HepG2 (cell line): Measurements from ENCODE around the gene IQCE. TPM values are rescaled to one million over a fixed set of nuclear protein-coding genes. Genes with fewer than 3 reads are reported as not detected.
A peak's percentile ranks its signal among the peaks of the same experiment; 100 is the strongest.

Experiments
- BRD4 ChIP-seq: sonication (generic); formaldehyde crosslinking; IDR thresholded peaks from 2 replicates; pipeline ENCODE4 v1.4.0; 2020; ENCODE audit warnings: missing genetic modification reagents
- DNMT1 ChIP-seq: sonication (generic); formaldehyde crosslinking; IDR thresholded peaks from 2 replicates; pipeline ENCODE4 v1.5.1; 2020; ENCODE audit warnings: mild to moderate bottlenecking, missing genetic modification reagents
- HNF4G ChIP-seq, 2 experiments: sonication (generic) in 1 of 2; formaldehyde crosslinking in 1 of 2; IDR thresholded peaks; 2 replicates each; pipeline versions ENCODE4 v1.4.0 to v1.6.1; 2011 to 2020; ENCODE audit warnings: borderline replicate concordance in 2 of 2, low read depth in 2 of 2, mild to moderate bottlenecking in 2 of 2, low read length in 1 of 2, missing genetic modification reagents in 1 of 2, moderate library complexity in 1 of 2
- HNRNPLL ChIP-seq: fragments of 200-400 bp; formaldehyde crosslinking; IDR thresholded peaks from 2 replicates; pipeline ENCODE4 v1.6.1; 2017; ENCODE audit warnings: mild to moderate bottlenecking, low read depth, low read length; ENCODE audit not compliant: poor library complexity, severe bottlenecking
- MTA1 ChIP-seq: sonication (generic); formaldehyde crosslinking; IDR thresholded peaks from 2 replicates; pipeline ENCODE4 v1.4.0; 2020; ENCODE audit warnings: missing genetic modification reagents, mild to moderate bottlenecking, borderline replicate concordance
- MXI1 ChIP-seq: IDR thresholded peaks from 3 replicates; pipeline ENCODE4 v1.6.1; 2012; ENCODE audit warnings: low read depth, low read length, inconsistent platforms, borderline replicate concordance
- MYC ChIP-seq: sonication (generic); formaldehyde crosslinking; IDR thresholded peaks from 2 replicates; pipeline ENCODE4 v1.9.0; 2021; ENCODE audit warnings: missing genetic modification reagents, borderline replicate concordance
- NFYC ChIP-seq: IDR thresholded peaks from 2 replicates; pipeline ENCODE4 v1.6.1; 2016; ENCODE audit warnings: missing genetic modification reagents, missing compliant biosample characterization
- POLR2G ChIP-seq: fragments of 200-400 bp; formaldehyde crosslinking; IDR thresholded peaks from 2 replicates; pipeline ENCODE4 v1.6.1; 2018; ENCODE audit warnings: mild to moderate bottlenecking, low read depth, low read length, moderate library complexity
- SAP130 ChIP-seq: IDR thresholded peaks from 2 replicates; pipeline ENCODE4 v1.6.1; 2016; ENCODE audit warnings: low read depth
- SIN3A ChIP-seq: IDR thresholded peaks from 2 replicates; pipeline ENCODE4 v1.6.1; 2011; ENCODE audit warnings: low read depth, mild to moderate bottlenecking, control low read depth, low read length, borderline replicate concordance
- SMYD3 ChIP-seq: sonication (generic); formaldehyde crosslinking; IDR thresholded peaks from 2 replicates; pipeline ENCODE4 v1.8.1; 2023; ENCODE audit warnings: mild to moderate bottlenecking, missing genetic modification reagents
- TCF7L2 ChIP-seq: IDR thresholded peaks from 2 replicates; pipeline ENCODE4 v1.6.1; 2011; ENCODE audit warnings: mild to moderate bottlenecking, low read depth, low read length, moderate library complexity
- YEATS4 ChIP-seq: sonication (generic); formaldehyde crosslinking; IDR thresholded peaks from 2 replicates; pipeline ENCODE4 v1.4.0; 2020; ENCODE audit warnings: missing genetic modification reagents, borderline replicate concordance
- YY1 ChIP-seq: IDR thresholded peaks from 2 replicates; pipeline ENCODE4 v1.6.1; 2011; ENCODE audit warnings: low read length, low read depth, moderate library complexity, mild to moderate bottlenecking; ENCODE audit not compliant: insufficient read depth, insufficient replicate concordance
- ZMAT3 ChIP-seq: sonication (generic); formaldehyde crosslinking; conservative IDR thresholded peaks from 2 replicates; pipeline ENCODE4 v1.7.0; 2021; ENCODE audit warnings: missing genetic modification reagents
- polyA plus RNA-seq, 8 experiments: library from polyadenylated mRNA; depleted of rRNA in 3 of 8; stranded (reverse) in 7 of 8; unstranded in 1 of 8; fragments of >200 nt; fragmentation: Illumina TruSeq in 4 of 8; extraction: Trizol in 4 of 8; gene quantifications; 2 replicates each; pipeline versions ENCODE4 v1.2.1 to v1.2.3, GENCODE V29; 2011 to 2016; ENCODE audit warnings: low read depth in 4 of 8, missing spikeins in 1 of 8, mixed read lengths in 1 of 8; ENCODE audit not compliant: insufficient read depth in 1 of 8
- total RNA-seq, 5 experiments: library from RNA; depleted of rRNA; stranded (reverse); fragments of >200 nt; fragmentation: Illumina TruSeq; extraction: Trizol; gene quantifications; 2 replicates each; pipeline ENCODE4 v1.2.3, GENCODE V29; 2016; ENCODE audit warnings: low read depth in 1 of 5
- TF ChIP-seq, protein P1 (sequence below): sonication (generic); formaldehyde crosslinking; conservative IDR thresholded peaks from 2 replicates; pipeline ENCODE4 v1.8.0; 2022; ENCODE audit warnings: mild to moderate bottlenecking, moderate library complexity, missing genetic modification reagents
- TF ChIP-seq, protein P2 (sequence below): sonication (generic); formaldehyde crosslinking; IDR thresholded peaks from 2 replicates; pipeline ENCODE4 v1.5.1; 2020; ENCODE audit warnings: missing genetic modification reagents, mild to moderate bottlenecking, borderline replicate concordance
- TF ChIP-seq, protein P3 (sequence below): sonication (generic); formaldehyde crosslinking; IDR thresholded peaks from 2 replicates; pipeline ENCODE4 v1.8.1; 2023; ENCODE audit warnings: mild to moderate bottlenecking, missing genetic modification reagents
- TF ChIP-seq, protein P4 (sequence below): fragments of 450-650 bp; IDR thresholded peaks from 2 replicates; pipeline ENCODE4 v1.6.1; 2017

The IQCE gene
- total and polyA plus RNA-seq, 2 of the 13 experiments (the other 11 are each of a cell fraction or from before 2014, with no cell fraction given): 1.5 to 2.5 TPM

DNA sequence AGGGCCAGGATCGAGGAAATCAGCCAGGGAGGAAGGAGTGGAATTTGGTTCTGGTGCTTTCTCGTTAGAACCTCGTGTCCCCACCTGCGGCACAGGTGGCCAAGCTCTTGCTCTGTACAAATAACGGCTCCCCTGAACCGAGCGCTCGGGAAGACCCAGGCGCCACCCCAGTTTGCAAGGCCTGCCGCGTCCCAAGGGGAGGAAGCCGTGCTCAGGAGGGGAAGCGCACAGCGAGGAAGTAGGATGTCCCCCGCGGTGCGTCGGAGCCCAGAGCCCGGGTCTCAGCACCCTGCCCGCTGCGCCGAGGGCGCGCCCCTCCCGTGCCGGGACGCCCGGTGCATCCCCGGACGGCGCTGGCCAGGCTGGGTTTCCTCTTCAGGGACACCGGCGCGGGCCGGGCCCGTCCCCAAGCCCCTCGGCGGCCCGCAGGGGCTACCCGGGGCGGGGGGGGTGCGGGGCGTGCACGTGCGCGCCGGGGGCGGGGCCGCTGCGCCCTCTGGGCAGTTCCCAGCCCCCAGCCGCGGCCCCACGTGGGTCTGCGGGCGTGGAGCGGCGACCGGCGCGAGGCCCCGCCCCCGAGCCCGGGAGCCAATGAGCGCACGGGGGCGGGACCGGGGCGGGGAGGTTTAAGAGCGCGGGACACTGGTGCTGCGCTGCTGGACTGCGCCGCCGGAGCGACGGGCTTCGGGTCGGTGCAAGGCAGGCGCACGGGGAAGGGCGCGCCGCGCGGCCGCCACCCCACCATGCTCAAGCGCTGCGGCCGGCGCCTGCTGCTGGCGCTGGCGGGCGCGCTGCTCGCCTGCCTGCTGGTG lies 39.5 kb upstream of the IQCE start, which contains the start of gene LFNG (continued):
- TF ChIP-seq SMYD3 (CRISPR knock-in tag) (no peak), HNRNPLL (peak; percentile 90), NFYC (CRISPR knock-in tag) (peak; percentile 71), ZMAT3 (0 out of 2 replicates have a peak, but pooled peaks have one; percentile 32), YY1 (peak; percentile 17), YEATS4 (CRISPR knock-in tag) (peak; percentile 41; the same call in 1 of the 2 replicates), POLR2G (peak; percentile 73), HNF4G (IDR thresholded peaks at IDR 0.05; ENCODE audit: borderline replicate concordance, low read depth, low read length) (no peak), HNF4G (CRISPR knock-in tag; IDR thresholded peaks at IDR 0.05; ENCODE audit: borderline replicate concordance, low read depth) (no peak), BRD4 (CRISPR knock-in tag) (no peak), MTA1 (CRISPR knock-in tag) (no peak), SIN3A (peak; percentile 59; the same call in 1 of the 2 replicates), TCF7L2 (no peak), SAP130 (peak; percentile 79), DNMT1 (CRISPR knock-in tag) (no peak), MYC (CRISPR knock-in tag) (no peak), MXI1 (peak; percentile 58; the same call in 1 of the 3 replicates)
- TF ChIP-seq, protein P1, sequence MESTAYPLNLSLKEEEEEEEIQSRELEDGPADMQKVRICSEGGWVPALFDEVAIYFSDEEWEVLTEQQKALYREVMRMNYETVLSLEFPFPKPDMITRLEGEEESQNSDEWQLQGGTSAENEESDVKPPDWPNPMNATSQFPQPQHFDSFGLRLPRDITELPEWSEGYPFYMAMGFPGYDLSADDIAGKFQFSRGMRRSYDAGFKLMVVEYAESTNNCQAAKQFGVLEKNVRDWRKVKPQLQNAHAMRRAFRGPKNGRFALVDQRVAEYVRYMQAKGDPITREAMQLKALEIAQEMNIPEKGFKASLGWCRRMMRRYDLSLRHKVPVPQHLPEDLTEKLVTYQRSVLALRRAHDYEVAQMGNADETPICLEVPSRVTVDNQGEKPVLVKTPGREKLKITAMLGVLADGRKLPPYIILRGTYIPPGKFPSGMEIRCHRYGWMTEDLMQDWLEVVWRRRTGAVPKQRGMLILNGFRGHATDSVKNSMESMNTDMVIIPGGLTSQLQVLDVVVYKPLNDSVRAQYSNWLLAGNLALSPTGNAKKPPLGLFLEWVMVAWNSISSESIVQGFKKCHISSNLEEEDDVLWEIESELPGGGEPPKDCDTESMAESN (CRISPR knock-in tag): no peak
- TF ChIP-seq, protein P2, sequence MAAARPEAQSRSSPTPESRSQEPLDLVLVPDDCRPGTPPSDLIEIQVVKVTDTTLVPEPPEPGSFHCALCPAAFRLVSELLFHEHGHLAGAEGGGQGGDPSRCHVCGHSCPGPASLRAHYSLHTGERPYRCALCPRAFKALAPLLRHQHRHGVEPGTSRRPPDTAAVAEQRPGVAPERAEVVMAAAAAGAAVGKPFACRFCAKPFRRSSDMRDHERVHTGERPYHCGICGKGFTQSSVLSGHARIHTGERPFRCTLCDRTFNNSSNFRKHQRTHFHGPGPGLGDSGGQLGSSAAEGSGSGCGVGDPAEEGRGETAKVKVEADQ (CRISPR knock-in tag): no peak
- TF ChIP-seq, protein P3, sequence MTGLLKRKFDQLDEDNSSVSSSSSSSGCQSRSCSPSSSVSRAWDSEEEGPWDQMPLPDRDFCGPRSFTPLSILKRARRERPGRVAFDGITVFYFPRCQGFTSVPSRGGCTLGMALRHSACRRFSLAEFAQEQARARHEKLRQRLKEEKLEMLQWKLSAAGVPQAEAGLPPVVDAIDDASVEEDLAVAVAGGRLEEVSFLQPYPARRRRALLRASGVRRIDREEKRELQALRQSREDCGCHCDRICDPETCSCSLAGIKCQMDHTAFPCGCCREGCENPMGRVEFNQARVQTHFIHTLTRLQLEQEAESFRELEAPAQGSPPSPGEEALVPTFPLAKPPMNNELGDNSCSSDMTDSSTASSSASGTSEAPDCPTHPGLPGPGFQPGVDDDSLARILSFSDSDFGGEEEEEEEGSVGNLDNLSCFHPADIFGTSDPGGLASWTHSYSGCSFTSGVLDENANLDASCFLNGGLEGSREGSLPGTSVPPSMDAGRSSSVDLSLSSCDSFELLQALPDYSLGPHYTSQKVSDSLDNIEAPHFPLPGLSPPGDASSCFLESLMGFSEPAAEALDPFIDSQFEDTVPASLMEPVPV (CRISPR knock-in tag): no peak
- TF ChIP-seq, protein P4, sequence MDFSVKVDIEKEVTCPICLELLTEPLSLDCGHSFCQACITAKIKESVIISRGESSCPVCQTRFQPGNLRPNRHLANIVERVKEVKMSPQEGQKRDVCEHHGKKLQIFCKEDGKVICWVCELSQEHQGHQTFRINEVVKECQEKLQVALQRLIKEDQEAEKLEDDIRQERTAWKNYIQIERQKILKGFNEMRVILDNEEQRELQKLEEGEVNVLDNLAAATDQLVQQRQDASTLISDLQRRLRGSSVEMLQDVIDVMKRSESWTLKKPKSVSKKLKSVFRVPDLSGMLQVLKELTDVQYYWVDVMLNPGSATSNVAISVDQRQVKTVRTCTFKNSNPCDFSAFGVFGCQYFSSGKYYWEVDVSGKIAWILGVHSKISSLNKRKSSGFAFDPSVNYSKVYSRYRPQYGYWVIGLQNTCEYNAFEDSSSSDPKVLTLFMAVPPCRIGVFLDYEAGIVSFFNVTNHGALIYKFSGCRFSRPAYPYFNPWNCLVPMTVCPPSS: no peak
